Measurements from ENCODE around the gene IL16. TPM values are rescaled to one million over a fixed set of nuclear protein-coding genes. Genes with fewer than 3 reads are reported as not detected.

Gene IL16
- total and polyA plus RNA-seq, 7 experiments from 2014 or later: 125 to 547 (median 319) TPM

GRCh38 chr15:81363276-81363675 lies 166.6 kb downstream of the IL16 start:
- intact Hi-C loops (cut with micrococcal nuclease): no loop called here
- no peaks in the 10 kb centered on the region for H3K4me1 ChIP-seq (ENCODE audit: control insufficient read depth in 2 of 2, insufficient read depth in 2 of 2, low read length in 2 of 2)
- Mint-ChIP-seq H3K27ac (no peak overlapping the region), H3K4me1 (no peaks in the 10 kb centered on the region), H3K9me3 (no peaks in the 10 kb centered on the region), H3K27me3 (peaks cover 0 to 8% (median 0%) of the 10 kb centered on the region in 5 donors), H3K36me3 (peaks cover 0 to 29% (median 14%) of the 10 kb centered on the region in 5 donors), H3K4me3 (no peak overlapping the region)
- no peaks in the 10 kb centered on the region for H3K9me3 ChIP-seq (ENCODE audit: control insufficient read depth in 2 of 3, low read length in 3 of 3)
- ChIA-PET CTCF (no interaction called here), POLR2A (no interaction called here)
- H3K27ac ChIP-seq (ENCODE audit: low read depth, low read length): no peak overlapping the region
- no peak for DNase-seq
- no peaks in the 10 kb centered on the region for H3K36me3 ChIP-seq (ENCODE audit: control insufficient read depth in 2 of 3, insufficient read depth in 3 of 3, low read length in 3 of 3)
- ATAC-seq: no peak
- H3K4me3 ChIP-seq (ENCODE audit: low read length): no peak overlapping the region
- H3K27me3 ChIP-seq (ENCODE audit: control insufficient read depth in 2 of 2, insufficient read depth in 2 of 2, low read length in 2 of 2): no peaks in the 10 kb centered on the region

Other genes with a start within 250 kb of the IL16 start
- gene MESD, start 207.1 kb upstream of the IL16 start, total RNA-seq: 10 to 100 TPM; 17.1 to 42.5 (median 38.3) TPM
- 10 to 100 TPM; 20.7 to 29.3 TPM for gene MESD, start 207.1 kb upstream of the IL16 start, polyA plus RNA-seq
- gene TLNRD1, start 196.0 kb upstream of the IL16 start, total RNA-seq: 10 to 100 TPM; 11.5 to 33.0 (median 22.5) TPM
- gene TLNRD1, start 196.0 kb upstream of the IL16 start, polyA plus RNA-seq: 1 to 10 TPM; 2.2 to 4.8 TPM
- gene CFAP161, start 62.6 kb upstream of the IL16 start, total RNA-seq: not detected
- gene CFAP161, start 62.6 kb upstream of the IL16 start, polyA plus RNA-seq: not detected
- gene STARD5, start 127.3 kb downstream of the IL16 start, total RNA-seq: 10 to 100 TPM in 3 of 5 experiments, 1 to 10 TPM in 2; 5.0 to 11.7 (median 10.1) TPM
- 10 to 100 TPM in 1 of 2 donors, 1 to 10 TPM in 1; 5.2 to 13.5 TPM for gene STARD5, start 127.3 kb downstream of the IL16 start, polyA plus RNA-seq
- gene TMC3, start 177.3 kb downstream of the IL16 start, total RNA-seq: not detected
- gene TMC3, start 177.3 kb downstream of the IL16 start, polyA plus RNA-seq: not detected